GM21360 (cell line): ENCODE results near the gene TOP3A.
A peak's percentile ranks its signal among the peaks of the same experiment; 100 is the strongest.
"Not testable (repeated sequence)": the region's sequence is repeated elsewhere in the genome, so short reads cannot be mapped to it uniquely, and the experiment has no call there.

Source experiments
- ATAC-seq: cut with Tn5 transposase; IDR thresholded peaks from one replicate; pipeline ENCODE4 v1.9.1; 2021; ENCODE audit warnings: mild to moderate bottlenecking, moderate library complexity; ENCODE audit not compliant: unreplicated experiment

The TOP3A gene

GRCh38 chr17:18314731-18315561 is at the start of gene TOP3A, which contains the start of gene SMCR8:
Gene TOP3A, minus strand, starts transcription at chr17:18314994. Its CDS starts 216 bp downstream, at chr17:18314778.
Gene SMCR8, plus strand, starts transcription at chr17:18315293. Its CDS starts 497 bp downstream, at chr17:18315790.
- peak; percentile 66 for ATAC-seq

- no peak for ATAC-seq
These were observed 49.4 kb upstream of the TOP3A start for GRCh38 chr17:18364166-18364565.

- ATAC-seq = peak; percentile 95
These were observed 48.6 kb upstream of the TOP3A start, which contains the start of gene SHMT1 for GRCh38 chr17:18363101-18364049. Gene SHMT1, minus strand, starts transcription at chr17:18363550. Its CDS starts 7,569 bp downstream, at chr17:18355981.

GRCh38 chr17:18362698-18363100 is 47.9 kb upstream of the TOP3A start:
- ATAC-seq = no peak

- ATAC-seq = no peak
These were observed 47.3 kb upstream of the TOP3A start for GRCh38 chr17:18361837-18362697.

GRCh38 chr17:18360518-18360917 is 45.7 kb upstream of the TOP3A start:
- no peak for ATAC-seq

- ATAC-seq = no peak
These were observed 41.8 kb upstream of the TOP3A start for GRCh38 chr17:18356624-18357023.

GRCh38 chr17:18353541-18353940 is 38.7 kb upstream of the TOP3A start:
- ATAC-seq = no peak

- ATAC-seq = no peak
These were observed 29.2 kb upstream of the TOP3A start for GRCh38 chr17:18344021-18344420.

- no peak for ATAC-seq
These were observed 25.1 kb upstream of the TOP3A start for GRCh38 chr17:18339933-18340332.

GRCh38 chr17:18338158-18338557 is 23.4 kb upstream of the TOP3A start:
- not testable (repeated sequence) for ATAC-seq

GRCh38 chr17:18332909-18333489 is 18.2 kb upstream of the TOP3A start:
- ATAC-seq = no peak

- no peak for ATAC-seq
These were observed 17.1 kb upstream of the TOP3A start for GRCh38 chr17:18331879-18332278.

GRCh38 chr17:18328643-18329204 is 13.9 kb upstream of the TOP3A start:
- no peak for ATAC-seq

GRCh38 chr17:18327556-18327955 is 12.8 kb upstream of the TOP3A start:
- ATAC-seq = no peak

GRCh38 chr17:18327093-18327492 is 12.3 kb upstream of the TOP3A start:
- no peak for ATAC-seq

GRCh38 chr17:18326572-18326971 is 11.8 kb upstream of the TOP3A start:
- ATAC-seq = no peak

GRCh38 chr17:18326039-18326438 is 11.2 kb upstream of the TOP3A start:
- ATAC-seq = no peak

GRCh38 chr17:18324140-18325050 is 9.6 kb upstream of the TOP3A start:
- ATAC-seq = no peak
